NCI-H82 (cell line): ENCODE data around the gene CALHM1.
A peak's percentile ranks its signal among the peaks of the same experiment; 100 is the strongest.

Experiments
- DNase-seq: peaks from one replicate; lab custom pipeline; 2025; lab: John Stamatoyannopoulos, UW

The CALHM1 gene

GRCh38 chr10:103455235-103455634, 3.5 kb downstream of the CALHM1 start:
- no peak for DNase-seq

- DNase-seq = no peak
These were observed 4.7 kb downstream of the CALHM1 start for GRCh38 chr10:103454026-103454425.

- no peak for DNase-seq
These were observed 6.0 kb downstream of the CALHM1 start for GRCh38 chr10:103452506-103453230.

GRCh38 chr10:103451831-103452505, 6.7 kb downstream of the CALHM1 start, which contains the start of gene CALHM2:
TSS of gene CALHM2 (minus strand) at chr10:103452370. CDS start at chr10:103449941, 2,429 bp downstream.
- peak; percentile 52 for DNase-seq

GRCh38 chr10:103451091-103451813, 7.4 kb downstream of the CALHM1 start:
- DNase-seq = peak; percentile 34

- no peak for DNase-seq
These were observed 8.5 kb downstream of the CALHM1 start for GRCh38 chr10:103450201-103450695.

- DNase-seq = no peak
These were observed 9.2 kb downstream of the CALHM1 start for GRCh38 chr10:103449208-103450144.

GRCh38 chr10:103448746-103449145, 10.0 kb downstream of the CALHM1 start:
- no peak for DNase-seq

- no peak for DNase-seq
These were observed 11.5 kb downstream of the CALHM1 start for GRCh38 chr10:103447187-103447586.

GRCh38 chr10:103445767-103446567, 12.7 kb downstream of the CALHM1 start:
- no peak for DNase-seq

GRCh38 chr10:103445366-103445765, 13.3 kb downstream of the CALHM1 start:
- DNase-seq = no peak

- DNase-seq = no peak
These were observed 14.2 kb downstream of the CALHM1 start for GRCh38 chr10:103444478-103444877.

- DNase-seq = no peak
These were observed 15.1 kb downstream of the CALHM1 start for GRCh38 chr10:103443475-103444185.

- no peak for DNase-seq
These were observed 16.7 kb downstream of the CALHM1 start for GRCh38 chr10:103442031-103442461.

- no peak for DNase-seq
These were observed 17.1 kb downstream of the CALHM1 start for GRCh38 chr10:103441611-103442010.

GRCh38 chr10:103441206-103441605, 17.5 kb downstream of the CALHM1 start:
- no peak for DNase-seq

GRCh38 chr10:103440416-103440815, 18.3 kb downstream of the CALHM1 start:
- no peak for DNase-seq

GRCh38 chr10:103439776-103440175, 18.9 kb downstream of the CALHM1 start:
- no peak for DNase-seq

- DNase-seq = no peak
These were observed 24.8 kb downstream of the CALHM1 start for GRCh38 chr10:103433858-103434257.

- DNase-seq = no peak
These were observed 26.8 kb downstream of the CALHM1 start for GRCh38 chr10:103431902-103432301.
